Liver (tissue), 9 donors: Measurements from ENCODE around the gene BRD3. TPM values are rescaled to one million over a fixed set of nuclear protein-coding genes. Genes with fewer than 3 reads are reported as not detected.

Experiments used
- DNase-seq: peaks from one replicate; pipeline ENCODE4 v3.0.0-alpha.2; 2017; ENCODE audit warnings: low spot score
- H3K27ac ChIP-seq, 2 donors: one replicate each; pipeline ENCODE4 v1.7.0; 2013; ENCODE audit warnings: inconsistent platforms in 2 of 2, low read length in 2 of 2, control low read depth in 1 of 2, low read depth in 1 of 2, mild to moderate bottlenecking in 1 of 2
- H3K27me3 ChIP-seq, 4 donors: one replicate each; pipeline versions ENCODE4 v1.6.1 to v1.7.0; 2013; ENCODE audit warnings: low read length in 3 of 4, inconsistent platforms in 1 of 4, mild to moderate bottlenecking in 1 of 4, moderate library complexity in 1 of 4; ENCODE audit not compliant: control insufficient read depth in 4 of 4, insufficient read depth in 4 of 4
- H3K36me3 ChIP-seq, 4 donors: one replicate each; pipeline versions ENCODE4 v1.6.1 to v1.7.0; 2013; ENCODE audit warnings: low read length in 3 of 4, mild to moderate bottlenecking in 3 of 4, low read depth in 1 of 4, moderate library complexity in 1 of 4; ENCODE audit not compliant: control insufficient read depth in 4 of 4, insufficient read depth in 3 of 4
- H3K4me1 ChIP-seq, 4 donors: one replicate each; pipeline versions ENCODE4 v1.6.1 to v1.7.0; 2013; ENCODE audit warnings: low read length in 3 of 4, mild to moderate bottlenecking in 3 of 4, moderate library complexity in 1 of 4; ENCODE audit not compliant: control insufficient read depth in 4 of 4, insufficient read depth in 4 of 4
- H3K4me3 ChIP-seq, 3 donors: one replicate each; pipeline versions ENCODE4 v1.6.1 to v1.7.0; 2013; ENCODE audit warnings: low read length in 3 of 3, control low read depth in 1 of 3, low read depth in 1 of 3, mild to moderate bottlenecking in 1 of 3
- H3K9ac ChIP-seq, 2 donors: one replicate each; pipeline ENCODE4 v1.7.0; 2013; ENCODE audit warnings: low read length in 2 of 2, mild to moderate bottlenecking in 2 of 2, moderate library complexity in 2 of 2, control low read depth in 1 of 2, low read depth in 1 of 2
- H3K9me3 ChIP-seq, 4 donors: one replicate each; pipeline versions ENCODE4 v1.6.1 to v1.7.0; 2013; ENCODE audit warnings: low read length in 3 of 4; ENCODE audit not compliant: control insufficient read depth in 4 of 4
- EGR1 ChIP-seq, 2 donors: IDR thresholded peaks; 2 replicates each; pipeline ENCODE4 v1.6.1; 2016 to 2018; ENCODE audit warnings: antibody characterized with exemption in 2 of 2, low read depth in 2 of 2
- FOXA1 ChIP-seq: IDR thresholded peaks from 2 replicates; pipeline ENCODE4 v1.6.1; 2016; ENCODE audit warnings: antibody characterized with exemption
- FOXA2 ChIP-seq: IDR thresholded peaks from 2 replicates; pipeline ENCODE4 v1.6.1; 2016; ENCODE audit warnings: antibody characterized with exemption
- GABPA ChIP-seq, 2 donors: IDR thresholded peaks in 1 of 2; conservative IDR thresholded peaks in 1 of 2; 2 replicates each; pipeline ENCODE4 v1.6.1; 2016; ENCODE audit warnings: antibody characterized with exemption in 2 of 2, mild to moderate bottlenecking in 1 of 2, moderate library complexity in 1 of 2
- HNF4A ChIP-seq, 2 donors: conservative IDR thresholded peaks; 2 replicates each; pipeline ENCODE4 v1.6.1; 2016; ENCODE audit warnings: antibody characterized with exemption in 2 of 2, mild to moderate bottlenecking in 2 of 2
- HNF4G ChIP-seq: IDR thresholded peaks from 2 replicates; pipeline ENCODE4 v1.6.1; 2016; ENCODE audit warnings: antibody characterized with exemption
- JUND ChIP-seq, 2 donors: IDR thresholded peaks; 2 replicates each; pipeline ENCODE4 v1.6.1; 2016; ENCODE audit warnings: antibody characterized with exemption in 2 of 2
- NR2F2 ChIP-seq: IDR thresholded peaks from 2 replicates; pipeline ENCODE4 v1.6.1; 2016; ENCODE audit warnings: antibody characterized with exemption
- RAD21 ChIP-seq, 2 donors: IDR thresholded peaks; 2 replicates each; pipeline ENCODE4 v1.6.1; 2016; ENCODE audit warnings: antibody characterized with exemption in 2 of 2, mild to moderate bottlenecking in 2 of 2
- RXRA ChIP-seq, 2 donors: IDR thresholded peaks; 2 replicates each; pipeline ENCODE4 v1.6.1; 2017 to 2018; ENCODE audit warnings: antibody characterized with exemption in 2 of 2, mild to moderate bottlenecking in 1 of 2
- SP1 ChIP-seq: IDR thresholded peaks from 2 replicates; pipeline ENCODE4 v1.6.1; 2018; ENCODE audit warnings: antibody characterized with exemption, mild to moderate bottlenecking
- TAF1 ChIP-seq: conservative IDR thresholded peaks from 2 replicates; pipeline ENCODE4 v1.6.1; 2016; ENCODE audit warnings: antibody characterized with exemption, mild to moderate bottlenecking
- YY1 ChIP-seq: IDR thresholded peaks from 2 replicates; pipeline ENCODE4 v1.6.1; 2016; ENCODE audit warnings: antibody characterized with exemption, mild to moderate bottlenecking
- WGBS: extraction: QIAGEN DNeasy Blood & Tissue Kit; methylation state at CpG from one replicate; pipeline ENCODE4 v1.1.7; 2013; 5-methylcytosine and 5-hydroxymethylcytosine counted together
- polyA plus RNA-seq, 2 donors: library from polyadenylated mRNA; stranded (reverse) in 1 of 2; unstranded in 1 of 2; fragments of 200-250 nt in 1 of 2; fragments of >200 nt in 1 of 2; fragmentation: Nextera tagmentation in 1 of 2; extraction: Ambion mirVana in 1 of 2; gene quantifications; one replicate each; pipeline versions ENCODE4 v1.2.1 to v1.2.3, GENCODE V29; 2013 to 2015
- total RNA-seq, 2 donors: library from RNA; depleted of rRNA; stranded (reverse); fragments of >200 nt; gene quantifications; one replicate each; pipeline ENCODE4 v1.2.3, GENCODE V29; 2014
- TF ChIP-seq, protein P1 (sequence below): IDR thresholded peaks from 2 replicates; pipeline ENCODE4 v1.6.1; 2016; ENCODE audit warnings: antibody characterized with exemption, mild to moderate bottlenecking
- TF ChIP-seq, protein P2 (sequence below): IDR thresholded peaks from 2 replicates; pipeline ENCODE4 v1.6.1; 2016; ENCODE audit warnings: antibody characterized with exemption
- TF ChIP-seq, protein P3 (sequence below): fragments of 150-350 bp; IDR thresholded peaks from 2 replicates; pipeline ENCODE4 v1.5.1; 2017; ENCODE audit warnings: improper control_type of control experiment, low read depth, low read length; ENCODE audit not compliant: missing input control
- TF ChIP-seq, protein P4 (sequence below): IDR thresholded peaks from 2 replicates; pipeline ENCODE4 v1.6.1; 2016; ENCODE audit warnings: antibody characterized with exemption
- TF ChIP-seq, protein P5 (sequence below): IDR thresholded peaks from 2 replicates; pipeline ENCODE4 v1.6.1; 2016; ENCODE audit warnings: antibody characterized with exemption
- donor health status: healthy.
- donor health status: healthy.
- donor health status: healthy.
- donor health status: healthy.
- donor health status: healthy.

BRD3 gene
- total and polyA plus RNA-seq, 4 donors = 7.2 to 17.7 (median 12.7) TPM

DNA sequence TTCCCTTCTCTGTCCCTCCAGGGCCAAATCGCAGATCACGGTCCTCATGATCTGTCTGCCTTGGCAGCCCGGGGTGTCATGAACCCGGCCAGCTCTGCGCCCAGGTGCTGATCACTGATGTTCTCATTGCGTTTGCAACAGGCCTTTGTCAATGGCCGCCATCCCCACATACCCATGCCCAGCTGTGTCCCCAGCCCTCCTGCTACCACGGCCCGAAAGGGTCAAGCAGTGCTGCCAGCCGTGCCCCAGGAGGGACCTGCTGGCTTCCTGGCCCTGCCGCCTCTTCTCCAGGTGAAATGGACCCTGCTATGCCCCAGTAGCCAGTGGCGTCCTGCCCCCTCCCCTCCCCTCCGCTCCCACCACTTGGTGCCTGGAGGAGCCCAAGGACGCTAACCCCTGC, 62.9 kb downstream of the BRD3 start (continued):
- TF ChIP-seq, protein P1, sequence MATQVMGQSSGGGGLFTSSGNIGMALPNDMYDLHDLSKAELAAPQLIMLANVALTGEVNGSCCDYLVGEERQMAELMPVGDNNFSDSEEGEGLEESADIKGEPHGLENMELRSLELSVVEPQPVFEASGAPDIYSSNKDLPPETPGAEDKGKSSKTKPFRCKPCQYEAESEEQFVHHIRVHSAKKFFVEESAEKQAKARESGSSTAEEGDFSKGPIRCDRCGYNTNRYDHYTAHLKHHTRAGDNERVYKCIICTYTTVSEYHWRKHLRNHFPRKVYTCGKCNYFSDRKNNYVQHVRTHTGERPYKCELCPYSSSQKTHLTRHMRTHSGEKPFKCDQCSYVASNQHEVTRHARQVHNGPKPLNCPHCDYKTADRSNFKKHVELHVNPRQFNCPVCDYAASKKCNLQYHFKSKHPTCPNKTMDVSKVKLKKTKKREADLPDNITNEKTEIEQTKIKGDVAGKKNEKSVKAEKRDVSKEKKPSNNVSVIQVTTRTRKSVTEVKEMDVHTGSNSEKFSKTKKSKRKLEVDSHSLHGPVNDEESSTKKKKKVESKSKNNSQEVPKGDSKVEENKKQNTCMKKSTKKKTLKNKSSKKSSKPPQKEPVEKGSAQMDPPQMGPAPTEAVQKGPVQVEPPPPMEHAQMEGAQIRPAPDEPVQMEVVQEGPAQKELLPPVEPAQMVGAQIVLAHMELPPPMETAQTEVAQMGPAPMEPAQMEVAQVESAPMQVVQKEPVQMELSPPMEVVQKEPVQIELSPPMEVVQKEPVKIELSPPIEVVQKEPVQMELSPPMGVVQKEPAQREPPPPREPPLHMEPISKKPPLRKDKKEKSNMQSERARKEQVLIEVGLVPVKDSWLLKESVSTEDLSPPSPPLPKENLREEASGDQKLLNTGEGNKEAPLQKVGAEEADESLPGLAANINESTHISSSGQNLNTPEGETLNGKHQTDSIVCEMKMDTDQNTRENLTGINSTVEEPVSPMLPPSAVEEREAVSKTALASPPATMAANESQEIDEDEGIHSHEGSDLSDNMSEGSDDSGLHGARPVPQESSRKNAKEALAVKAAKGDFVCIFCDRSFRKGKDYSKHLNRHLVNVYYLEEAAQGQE = no peak
- TF ChIP-seq RXRA (IDR thresholded peaks at IDR 0.05) = no peak

DNA sequence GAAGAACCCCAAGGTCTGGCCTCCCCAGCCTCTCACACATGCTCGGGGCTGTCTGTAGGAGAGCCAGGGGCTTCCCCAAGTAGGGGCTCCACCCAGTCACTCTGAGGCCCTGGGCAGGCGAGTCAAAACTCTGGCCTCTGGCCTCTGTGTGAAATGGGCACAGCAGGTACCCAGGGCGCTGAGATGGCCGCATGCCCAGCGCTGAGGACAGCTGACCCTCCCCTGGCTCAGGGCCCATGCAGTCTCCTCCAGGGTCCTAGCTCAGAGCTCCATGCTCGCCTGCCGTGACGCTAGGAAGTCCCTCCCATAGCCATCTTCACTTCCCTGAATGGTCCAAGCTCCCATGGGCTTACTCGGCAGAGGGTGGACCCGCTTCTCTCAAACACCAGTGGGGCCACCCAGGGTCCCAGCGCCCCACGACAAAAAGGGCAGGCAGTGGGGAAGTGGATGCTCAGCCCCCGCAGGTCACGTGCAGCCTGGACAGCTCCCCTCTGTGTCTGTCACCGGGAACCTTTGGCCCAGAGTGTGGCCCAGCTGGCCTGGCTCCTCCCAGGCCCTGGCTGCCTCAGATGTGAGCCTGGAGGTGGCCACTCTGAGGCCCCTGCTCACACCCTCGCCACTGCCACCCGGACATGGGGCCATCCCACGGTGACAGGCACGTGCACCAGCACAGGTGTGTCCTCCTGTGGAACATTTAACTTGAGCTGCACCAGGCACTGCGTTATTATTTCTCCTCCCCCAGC, 63.5 kb downstream of the BRD3 start:
- Histone ChIP-seq H3K9me3 (no peaks in the 10 kb centered on the region), H3K4me1 (no peaks in the 10 kb centered on the region), H3K9ac (no peak overlapping the region), H3K27me3 (no peaks in the 10 kb centered on the region), H3K4me3 (no peak overlapping the region), H3K27ac (no peak overlapping the region), H3K36me3 (no peaks in the 10 kb centered on the region)
- TF ChIP-seq RXRA (IDR thresholded peaks at IDR 0.05) (no peak), RAD21 (IDR thresholded peaks at IDR 0.05) (no peak), SP1 (no peak), TAF1 (no peak), JUND (IDR thresholded peaks at IDR 0.05) (no peak), HNF4A (conservative IDR thresholded peaks at IDR 0.05) (no peak), HNF4G (no peak), EGR1 (IDR thresholded peaks at IDR 0.05; ENCODE audit: low read depth in 2 of 2) (no peak), FOXA1 (no peak), GABPA (IDR thresholded peaks at IDR 0.05 in 1 of 2, conservative IDR thresholded peaks at IDR 0.05 in 1 of 2) (no peak), YY1 (no peak), NR2F2 (no peak), FOXA2 (no peak)
- TF ChIP-seq, protein P2, sequence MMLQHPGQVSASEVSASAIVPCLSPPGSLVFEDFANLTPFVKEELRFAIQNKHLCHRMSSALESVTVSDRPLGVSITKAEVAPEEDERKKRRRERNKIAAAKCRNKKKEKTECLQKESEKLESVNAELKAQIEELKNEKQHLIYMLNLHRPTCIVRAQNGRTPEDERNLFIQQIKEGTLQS = no peak
- TF ChIP-seq, protein P1 = no peak
- TF ChIP-seq, protein P3, sequence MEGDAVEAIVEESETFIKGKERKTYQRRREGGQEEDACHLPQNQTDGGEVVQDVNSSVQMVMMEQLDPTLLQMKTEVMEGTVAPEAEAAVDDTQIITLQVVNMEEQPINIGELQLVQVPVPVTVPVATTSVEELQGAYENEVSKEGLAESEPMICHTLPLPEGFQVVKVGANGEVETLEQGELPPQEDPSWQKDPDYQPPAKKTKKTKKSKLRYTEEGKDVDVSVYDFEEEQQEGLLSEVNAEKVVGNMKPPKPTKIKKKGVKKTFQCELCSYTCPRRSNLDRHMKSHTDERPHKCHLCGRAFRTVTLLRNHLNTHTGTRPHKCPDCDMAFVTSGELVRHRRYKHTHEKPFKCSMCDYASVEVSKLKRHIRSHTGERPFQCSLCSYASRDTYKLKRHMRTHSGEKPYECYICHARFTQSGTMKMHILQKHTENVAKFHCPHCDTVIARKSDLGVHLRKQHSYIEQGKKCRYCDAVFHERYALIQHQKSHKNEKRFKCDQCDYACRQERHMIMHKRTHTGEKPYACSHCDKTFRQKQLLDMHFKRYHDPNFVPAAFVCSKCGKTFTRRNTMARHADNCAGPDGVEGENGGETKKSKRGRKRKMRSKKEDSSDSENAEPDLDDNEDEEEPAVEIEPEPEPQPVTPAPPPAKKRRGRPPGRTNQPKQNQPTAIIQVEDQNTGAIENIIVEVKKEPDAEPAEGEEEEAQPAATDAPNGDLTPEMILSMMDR = no peak
- TF ChIP-seq, protein P4, sequence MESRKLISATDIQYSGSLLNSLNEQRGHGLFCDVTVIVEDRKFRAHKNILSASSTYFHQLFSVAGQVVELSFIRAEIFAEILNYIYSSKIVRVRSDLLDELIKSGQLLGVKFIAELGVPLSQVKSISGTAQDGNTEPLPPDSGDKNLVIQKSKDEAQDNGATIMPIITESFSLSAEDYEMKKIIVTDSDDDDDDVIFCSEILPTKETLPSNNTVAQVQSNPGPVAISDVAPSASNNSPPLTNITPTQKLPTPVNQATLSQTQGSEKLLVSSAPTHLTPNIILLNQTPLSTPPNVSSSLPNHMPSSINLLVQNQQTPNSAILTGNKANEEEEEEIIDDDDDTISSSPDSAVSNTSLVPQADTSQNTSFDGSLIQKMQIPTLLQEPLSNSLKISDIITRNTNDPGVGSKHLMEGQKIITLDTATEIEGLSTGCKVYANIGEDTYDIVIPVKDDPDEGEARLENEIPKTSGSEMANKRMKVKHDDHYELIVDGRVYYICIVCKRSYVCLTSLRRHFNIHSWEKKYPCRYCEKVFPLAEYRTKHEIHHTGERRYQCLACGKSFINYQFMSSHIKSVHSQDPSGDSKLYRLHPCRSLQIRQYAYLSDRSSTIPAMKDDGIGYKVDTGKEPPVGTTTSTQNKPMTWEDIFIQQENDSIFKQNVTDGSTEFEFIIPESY = no peak
- TF ChIP-seq, protein P5, sequence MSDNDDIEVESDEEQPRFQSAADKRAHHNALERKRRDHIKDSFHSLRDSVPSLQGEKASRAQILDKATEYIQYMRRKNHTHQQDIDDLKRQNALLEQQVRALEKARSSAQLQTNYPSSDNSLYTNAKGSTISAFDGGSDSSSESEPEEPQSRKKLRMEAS = no peak
- DNase-seq = no peak
- 70% methylated on average over 20 of the region's 20 CpGs for WGBS
